ENCODE data around the gene EIF4B. TPM values are rescaled to one million over a fixed set of nuclear protein-coding genes. Genes with fewer than 3 reads are reported as not detected.

EIF4B gene
- total and polyA plus RNA-seq, 2 of the 13 experiments (the other 11 are each of a cell fraction or from before 2014, with no cell fraction given): 416 to 548 TPM

- no peak for TF ChIP-seq ZNF609 (CRISPR knock-in tag; IDR thresholded peaks at IDR 0.05; ENCODE audit: borderline replicate concordance)
- TF ChIP-seq ZEB1 (IDR thresholded peaks at IDR 0.05; ENCODE audit: insufficient replicate concordance, low read depth): no peak
- no peak for TF ChIP-seq ZNF362 (CRISPR knock-in tag; IDR thresholded peaks at IDR 0.05; ENCODE audit: borderline replicate concordance)
- peak; percentile 26; the same call in 1 of the 2 replicates for TF ChIP-seq TFAP4 (IDR thresholded peaks at IDR 0.05; ENCODE audit: borderline replicate concordance, low read depth)
- TF ChIP-seq GATAD1 (CRISPR knock-in tag; IDR thresholded peaks at IDR 0.05): peak; percentile 90
- TF ChIP-seq TOPORS (CRISPR knock-in tag; IDR thresholded peaks at IDR 0.05): peak; percentile 88
- no peak for TF ChIP-seq MYPOP (CRISPR knock-in tag; IDR thresholded peaks at IDR 0.05)
- TF ChIP-seq SSRP1 (CRISPR knock-in tag; IDR thresholded peaks at IDR 0.05): no peak; the same call in 1 of the 2 replicates
- TF ChIP-seq UBTF (CRISPR knock-in tag; IDR thresholded peaks at IDR 0.05): peak; percentile 63
- no peak for TF ChIP-seq WIZ (CRISPR knock-in tag; IDR thresholded peaks at IDR 0.05)
- no peak for TF ChIP-seq MTA1 (CRISPR knock-in tag; IDR thresholded peaks at IDR 0.05; ENCODE audit: borderline replicate concordance)
- TF ChIP-seq ZNF740 (CRISPR knock-in tag; IDR thresholded peaks at IDR 0.05): no peak
- TF ChIP-seq RBAK (CRISPR knock-in tag; IDR thresholded peaks at IDR 0.05): no peak
- TF ChIP-seq HOXA7 (CRISPR knock-in tag; IDR thresholded peaks at IDR 0.05): no peak
- no peak for TF ChIP-seq RFX5 (IDR thresholded peaks at IDR 0.05; ENCODE audit: low read depth, low read length)
- no peak for TF ChIP-seq HNRNPL (IDR thresholded peaks at IDR 0.05; ENCODE audit: low read depth, low read length)
- TF ChIP-seq ZBTB42 (CRISPR knock-in tag; IDR thresholded peaks at IDR 0.05): peak; percentile 39; the same call in 1 of the 2 replicates
- no peak for TF ChIP-seq ZNF180 (CRISPR knock-in tag; IDR thresholded peaks at IDR 0.05; ENCODE audit: borderline replicate concordance, low read depth)
Observed at GRCh38 chr12:53005986-53006809, at the start of gene EIF4B (continued).
